GM12891 (cell line): ENCODE data around the gene GC.

Experiments
- DNase-seq: peaks from one replicate; pipeline ENCODE4 v3.0.0; 2011; ENCODE audit warnings: low spot score; ENCODE audit not compliant: insufficient read length
- FAIRE-seq: peaks from 2 replicates; lab custom pipeline; 2011; peaks lifted over from hg19 to GRCh38; lab: Jason Lieb, UNC
- PAX5 ChIP-seq: IDR thresholded peaks from 2 replicates; pipeline ENCODE4 v1.6.1; 2011; ENCODE audit warnings: low read length, moderate library complexity, mild to moderate bottlenecking; ENCODE audit not compliant: insufficient read depth, severe bottlenecking
- POLR2A ChIP-seq: IDR thresholded peaks from 2 replicates; pipeline ENCODE4 v1.6.1; 2011; ENCODE audit warnings: low read depth, low read length, control low read depth
- POLR2AphosphoS5 ChIP-seq: IDR thresholded peaks from 2 replicates; pipeline ENCODE4 v1.6.1; 2011; ENCODE audit warnings: low read depth, low read length, control low read depth
- POU2F2 ChIP-seq: IDR thresholded peaks from 2 replicates; pipeline ENCODE4 v1.6.1; 2011; ENCODE audit warnings: low read depth, mild to moderate bottlenecking, control low read depth, low read length, moderate library complexity
- SPI1 ChIP-seq: IDR thresholded peaks from 2 replicates; pipeline ENCODE4 v1.6.1; 2011; ENCODE audit warnings: low read depth, low read length, control low read depth
- TAF1 ChIP-seq: IDR thresholded peaks from 2 replicates; pipeline ENCODE4 v1.6.1; 2011; ENCODE audit warnings: low read depth, low read length, control low read depth

Gene GC

DNA sequence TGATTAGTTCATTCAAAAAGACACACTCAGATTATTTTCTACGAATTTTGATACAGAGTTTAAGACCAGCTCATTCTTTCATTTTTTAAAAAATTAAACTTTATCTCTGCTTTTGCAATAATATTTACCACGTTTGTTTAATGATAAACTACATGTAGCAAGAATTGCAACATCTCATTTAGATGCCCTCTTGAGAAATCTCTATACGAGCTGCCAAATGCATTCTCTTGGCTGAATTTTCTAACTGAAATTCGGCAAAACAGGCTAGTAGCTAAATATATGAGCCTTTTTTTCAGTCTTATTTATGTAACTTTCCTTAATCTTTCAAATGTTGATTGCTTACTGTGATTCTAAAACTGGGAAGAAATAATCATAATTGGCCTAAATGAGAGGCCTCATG, 2.1 kb upstream of the GC start:
- no peak for FAIRE-seq
- TF ChIP-seq SPI1 (no peak), POLR2A (no peak), TAF1 (no peak), POLR2AphosphoS5 (no peak), PAX5 (no peak), POU2F2 (no peak)
- DNase-seq = no peak

DNA sequence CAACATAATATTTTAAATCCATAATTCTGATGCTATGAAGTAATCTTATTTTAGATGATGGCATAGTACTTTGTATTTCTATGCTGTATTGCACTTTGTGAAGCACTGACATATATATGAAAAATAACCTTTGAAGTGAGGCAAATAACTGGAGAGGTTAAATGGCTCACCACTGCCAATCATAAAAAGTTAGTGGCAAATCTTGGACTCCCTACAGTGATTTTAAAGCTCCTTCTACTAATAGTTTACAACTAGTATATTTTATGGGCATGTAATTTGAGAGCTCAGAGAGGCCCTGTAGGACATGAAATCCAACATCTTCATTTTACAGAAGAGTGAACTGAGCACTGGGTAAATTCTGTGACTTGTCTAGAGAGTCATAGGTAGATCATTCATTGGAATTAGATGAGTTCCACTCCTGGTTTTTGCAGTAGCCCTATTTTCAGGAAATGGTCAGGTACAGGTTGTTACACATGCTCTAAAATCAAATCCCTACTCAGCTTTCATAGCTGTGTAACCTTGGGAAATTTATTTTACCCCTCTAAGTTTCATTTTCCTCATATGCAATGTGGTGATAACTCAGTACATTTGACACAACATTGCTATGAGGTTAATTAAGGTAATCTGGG, 804 bp upstream of the GC start:
- TF ChIP-seq POU2F2 (no peak), POLR2AphosphoS5 (no peak), SPI1 (no peak), PAX5 (no peak), TAF1 (no peak), POLR2A (no peak)
- FAIRE-seq (no peak), DNase-seq (no peak)

DNA sequence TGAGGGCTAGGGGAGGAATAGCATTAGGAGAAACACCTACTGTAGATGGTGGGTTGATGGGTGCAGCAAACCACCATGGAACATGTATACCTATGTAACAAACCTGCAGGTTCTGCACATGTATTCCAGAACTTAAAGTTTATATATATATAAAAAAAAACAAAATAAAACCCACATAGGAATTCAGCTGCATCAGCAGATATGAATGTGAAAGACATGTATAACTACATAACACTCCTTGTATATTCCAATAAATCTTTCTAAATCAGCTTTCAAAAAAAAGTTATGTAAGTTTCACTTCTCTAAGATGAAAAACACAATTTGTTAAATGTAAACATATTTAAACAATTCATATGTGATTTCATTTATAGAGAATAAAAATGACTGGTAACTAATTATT, 6.0 kb downstream of the GC start:
- FAIRE-seq = no peak
- DNase-seq = no peak
- TF ChIP-seq SPI1 (no peak), PAX5 (no peak), TAF1 (no peak), POU2F2 (no peak), POLR2AphosphoS5 (no peak), POLR2A (no peak)

- no peak for FAIRE-seq
- DNase-seq = no peak
- TF ChIP-seq POU2F2 (no peak), SPI1 (no peak), PAX5 (no peak), TAF1 (no peak), POLR2A (no peak), POLR2AphosphoS5 (no peak)
Measured at GRCh38 chr4:71775449-71775848, 8.4 kb downstream of the GC start.

- no peak for FAIRE-seq
- TF ChIP-seq SPI1 = no peak
- no peak for TF ChIP-seq POLR2AphosphoS5
- no peak for TF ChIP-seq PAX5
- no peak for TF ChIP-seq POU2F2
- no peak for TF ChIP-seq POLR2A
- no peak for TF ChIP-seq TAF1
Measured at GRCh38 chr4:71774136-71774535, 9.7 kb downstream of the GC start.

DNA sequence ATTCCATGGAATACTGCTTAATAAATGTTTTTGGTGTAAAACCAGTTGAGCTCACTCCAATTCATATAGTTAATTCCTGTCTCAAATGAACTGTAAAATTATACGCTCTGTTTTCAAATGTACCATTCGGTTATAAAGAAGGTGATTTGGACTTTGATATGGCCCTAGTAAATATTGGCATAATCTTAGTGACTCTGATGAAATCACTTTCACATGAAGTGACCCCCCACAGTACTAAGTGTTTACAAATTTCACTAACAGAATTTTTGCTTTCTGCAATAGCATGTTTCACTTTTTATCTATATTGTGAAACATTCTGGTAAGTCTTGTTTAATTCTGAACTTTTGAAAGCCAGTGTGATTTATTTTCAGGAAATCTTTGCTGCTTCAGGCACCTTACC, 10.9 kb downstream of the GC start:
- FAIRE-seq (no peak), DNase-seq (no peak)
- no peak for TF ChIP-seq POU2F2
- no peak for TF ChIP-seq TAF1
- no peak for TF ChIP-seq POLR2AphosphoS5
- TF ChIP-seq POLR2A = no peak
- TF ChIP-seq SPI1 = no peak
- no peak for TF ChIP-seq PAX5

More at GRCh38 chr4:71774136-71774535, 9.7 kb downstream of the GC start:
- DNase-seq = no peak

DNA sequence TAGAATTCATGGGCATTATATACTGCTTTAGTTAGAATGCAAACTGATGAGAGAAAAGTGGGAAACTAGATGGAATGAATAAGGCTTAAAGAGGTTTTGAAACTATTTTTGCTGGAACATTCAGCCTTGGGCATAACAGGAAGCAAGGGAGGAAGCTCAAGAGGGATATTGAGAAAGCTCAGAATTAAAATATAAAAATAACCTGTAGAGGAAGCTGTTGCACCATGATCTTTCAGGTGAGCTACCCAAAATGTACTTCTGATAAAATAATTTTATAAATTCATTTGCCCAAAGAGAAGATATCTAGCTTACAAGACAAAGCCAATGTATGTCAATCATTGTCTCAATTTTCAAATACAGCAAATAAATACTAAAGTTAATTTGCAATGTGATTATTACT, 11.3 kb downstream of the GC start:
- TF ChIP-seq PAX5 (no peak), TAF1 (no peak)
- FAIRE-seq = no peak
- no peak for DNase-seq

DNA sequence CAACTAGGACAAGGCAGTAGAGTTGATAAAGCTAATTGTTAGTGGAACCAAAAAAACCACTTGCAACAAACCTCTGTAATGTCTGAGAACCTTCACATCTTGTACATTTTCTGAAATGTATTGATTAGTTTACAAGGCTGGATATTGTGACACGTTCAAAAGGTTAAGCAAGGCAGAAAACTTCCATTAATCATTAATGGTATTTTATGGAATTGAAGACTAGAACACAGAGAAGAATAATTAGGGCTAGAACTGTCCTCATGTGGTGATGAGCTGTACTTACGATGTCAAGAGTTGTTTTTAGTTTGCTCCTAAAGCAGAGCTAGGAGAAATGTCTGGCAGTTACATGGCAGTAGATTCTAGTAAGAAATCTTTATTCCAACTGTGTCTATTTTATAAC, 12.3 kb downstream of the GC start:
- FAIRE-seq = no peak
- DNase-seq = no peak
- no peak for TF ChIP-seq POLR2AphosphoS5
- TF ChIP-seq POLR2A = no peak
- TF ChIP-seq SPI1 = no peak

- no peak for TF ChIP-seq SPI1
- no peak for TF ChIP-seq POLR2AphosphoS5
- TF ChIP-seq POLR2A = no peak
- TF ChIP-seq PAX5 = no peak
- no peak for TF ChIP-seq TAF1
- TF ChIP-seq POU2F2 = no peak
- FAIRE-seq (no peak), DNase-seq (no peak)
Measured at GRCh38 chr4:71769434-71769833, 14.4 kb downstream of the GC start.

DNA sequence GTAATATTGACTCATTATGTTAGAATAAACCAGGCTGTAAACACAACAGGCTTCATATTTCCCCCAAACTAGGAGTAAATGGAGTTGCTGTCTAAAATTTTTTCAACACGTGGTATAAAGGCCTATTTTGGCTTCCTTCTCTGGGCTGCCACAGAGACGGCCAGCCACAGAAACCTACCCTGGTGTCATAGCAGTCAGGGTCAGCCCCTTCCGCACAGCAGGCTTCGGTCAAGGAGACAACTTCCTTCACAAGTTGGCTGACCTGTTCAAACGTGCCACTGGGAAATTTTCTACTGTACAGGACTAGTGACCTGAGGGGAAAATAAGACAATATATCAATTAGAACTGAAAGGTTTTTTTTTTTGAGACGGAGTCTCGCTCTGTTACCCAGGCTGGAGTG, 15.8 kb downstream of the GC start:
- DNase-seq (no peak), FAIRE-seq (no peak)
- TF ChIP-seq SPI1 = no peak
- no peak for TF ChIP-seq PAX5
- TF ChIP-seq POU2F2 = no peak
- TF ChIP-seq POLR2AphosphoS5 = no peak
- no peak for TF ChIP-seq POLR2A
- no peak for TF ChIP-seq TAF1
